B cell (primary cell): ENCODE measurements around the gene TEKT2.

Experiments
- CTCF ChIP-seq: fragments of 200-600 bp; IDR thresholded peaks from one replicate; pipeline ENCODE4 v1.8.0; 2022; ENCODE audit warnings: antibody characterized with exemption, mild to moderate bottlenecking
- EZH2 ChIP-seq: IDR thresholded peaks from 2 replicates; pipeline ENCODE4 v1.6.1; 2012; ENCODE audit warnings: borderline replicate concordance, low read depth, mild to moderate bottlenecking, moderate library complexity, low read length; ENCODE audit not compliant: insufficient read depth, poor library complexity, severe bottlenecking

DNA sequence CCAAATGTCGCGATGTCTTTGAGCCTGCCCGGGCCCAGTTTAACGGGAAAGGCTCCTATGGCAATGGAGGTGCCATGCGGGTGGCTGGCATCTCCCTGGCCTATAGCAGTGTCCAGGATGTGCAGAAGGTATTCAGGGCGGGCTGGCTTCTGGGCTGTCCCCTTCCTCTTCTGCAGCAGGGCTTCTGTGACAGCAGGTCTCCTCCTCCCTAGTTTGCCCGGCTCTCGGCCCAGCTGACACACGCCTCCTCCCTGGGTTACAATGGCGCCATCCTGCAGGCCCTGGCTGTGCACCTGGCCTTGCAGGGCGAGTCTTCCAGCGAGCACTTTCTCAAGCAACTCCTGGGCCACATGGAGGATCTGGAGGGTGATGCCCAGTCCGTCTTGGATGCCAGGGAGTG, 7.8 kb downstream of the TEKT2 start:
- TF ChIP-seq CTCF (no peak), EZH2 (no peak)
